Peyer's patch (tissue), 4 donors: ENCODE measurements around the gene ACD. TPM values are rescaled to one million over a fixed set of nuclear protein-coding genes. Genes with fewer than 3 reads are reported as not detected.
A peak's percentile ranks its signal among the peaks of the same experiment; 100 is the strongest.

ENCODE experiments used
- DNase-seq, 3 donors: peaks; one replicate each; pipeline ENCODE4 v3.0.0-alpha.2; 2017 to 2019
- H3K27ac ChIP-seq, 4 donors: fragments of 200-600 bp; sonication (generic); one replicate each; pipeline ENCODE4 v1.5.1; 2016 to 2019
- H3K27me3 ChIP-seq, 2 donors: fragments of 200-600 bp; sonication (generic); one replicate each; pipeline ENCODE4 v1.5.1; 2019
- H3K36me3 ChIP-seq, 3 donors: fragments of 200-600 bp; sonication (generic); one replicate each; pipeline ENCODE4 v1.5.1; 2016 to 2019
- H3K4me1 ChIP-seq, 4 donors: fragments of 200-600 bp; sonication (generic); one replicate each; pipeline ENCODE4 v1.5.1; 2016 to 2019
- H3K4me3 ChIP-seq, 4 donors: fragments of 200-600 bp; sonication (generic); 1 replicate in 3 of 4; 2 replicates in 1 of 4; pipeline ENCODE4 v1.5.1; 2016 to 2019; ENCODE audit warnings: mild to moderate bottlenecking in 1 of 4
- H3K9me3 ChIP-seq, 4 donors: fragments of 200-600 bp; sonication (generic); one replicate each; pipeline ENCODE4 v1.5.1; 2016 to 2019; ENCODE audit warnings: mild to moderate bottlenecking in 1 of 4
- CTCF ChIP-seq, 6 experiments: fragments of 450-650 bp in 4 of 6; fragments of 200-600 bp in 2 of 6; sonication (generic) in 1 of 6; IDR thresholded peaks; one replicate each; pipeline ENCODE4 v1.5.1; 2017 to 2019; ENCODE audit warnings: antibody characterized with exemption in 6 of 6, mild to moderate bottlenecking in 3 of 6, moderate library complexity in 1 of 6
- POLR2A ChIP-seq, 2 donors: fragments of 450-650 bp; IDR thresholded peaks; one replicate each; pipeline ENCODE4 v1.5.1; 2017; ENCODE audit warnings: antibody characterized with exemption in 2 of 2, mild to moderate bottlenecking in 2 of 2, moderate library complexity in 2 of 2
- total RNA-seq, 4 donors: library from RNA; depleted of rRNA; stranded (reverse); fragments of >200 nt; gene quantifications; one replicate each; pipeline ENCODE4 v1.1.0, GENCODE V29; 2016

The ACD gene
- total RNA-seq, 4 donors from 2014 or later, result 14.2 to 37.2 (median 18.6) TPM

- no peak for DNase-seq
- H3K36me3 ChIP-seq, result peaks cover 0 to 18% (median 0%) of the 10 kb centered on the region in 3 donors
- no peak overlapping the region for H3K27ac ChIP-seq
- H3K4me1 ChIP-seq, result peaks cover 0 to 12% (median 5%) of the 10 kb centered on the region in 4 donors
- no peak overlapping the region for H3K4me3 ChIP-seq
- H3K9me3 ChIP-seq, result no peaks in the 10 kb centered on the region
- TF ChIP-seq POLR2A (IDR thresholded peaks at IDR 0.05) (no peak), CTCF (IDR thresholded peaks at IDR 0.05) (no peak)
- peaks cover 0 to 7% of the 10 kb centered on the region in 2 donors for H3K27me3 ChIP-seq
These were observed 18.0 kb downstream of the ACD start for GRCh38 chr16:67641779-67642708.

- H3K36me3 ChIP-seq, result peaks cover 0 to 60% (median 0%) of the 10 kb centered on the region in 3 donors
- no peak for TF ChIP-seq CTCF (IDR thresholded peaks at IDR 0.05)
- no peak overlapping the region for H3K27ac ChIP-seq
- peaks cover 0 to 5% (median 0%) of the 10 kb centered on the region in 4 donors for H3K4me1 ChIP-seq
- H3K27me3 ChIP-seq, result no peaks in the 10 kb centered on the region
- H3K4me3 ChIP-seq, result no peak overlapping the region
- no peaks in the 10 kb centered on the region for H3K9me3 ChIP-seq
- peak in 1 of 3 donors; percentile 38 for DNase-seq
These were observed 22.4 kb downstream of the ACD start for GRCh38 chr16:67637625-67638024.

- H3K27ac ChIP-seq, result no peak overlapping the region
- no peak for TF ChIP-seq POLR2A (IDR thresholded peaks at IDR 0.05)
- no peak for TF ChIP-seq CTCF (IDR thresholded peaks at IDR 0.05)
- H3K4me1 ChIP-seq, result peaks cover 0 to 2% (median 0%) of the 10 kb centered on the region in 4 donors
- H3K4me3 ChIP-seq, result no peak overlapping the region
- no peaks in the 10 kb centered on the region for H3K9me3 ChIP-seq
- no peaks in the 10 kb centered on the region for H3K27me3 ChIP-seq
- H3K36me3 ChIP-seq, result peaks cover 0 to 69% (median 0%) of the 10 kb centered on the region in 3 donors
- DNase-seq, result peak in 1 of 3 donors; percentile 11
These were observed 23.3 kb downstream of the ACD start for GRCh38 chr16:67636713-67637112.

- DNase-seq, result no peak
- Histone ChIP-seq H3K4me1 (no peaks in the 10 kb centered on the region), H3K36me3 (peaks cover 0 to 94% (median 0%) of the 10 kb centered on the region in 3 donors), H3K4me3 (no peak overlapping the region), H3K27me3 (no peaks in the 10 kb centered on the region), H3K27ac (no peak overlapping the region), H3K9me3 (no peaks in the 10 kb centered on the region)
- TF ChIP-seq CTCF (IDR thresholded peaks at IDR 0.05) (no peak), POLR2A (IDR thresholded peaks at IDR 0.05) (no peak)
These were observed 27.5 kb downstream of the ACD start for GRCh38 chr16:67632415-67633172.

- Histone ChIP-seq H3K4me1 (no peaks in the 10 kb centered on the region), H3K9me3 (no peaks in the 10 kb centered on the region), H3K4me3 (no peak overlapping the region), H3K27ac (no peak overlapping the region), H3K36me3 (peaks cover 0 to 92% (median 0%) of the 10 kb centered on the region in 3 donors), H3K27me3 (no peaks in the 10 kb centered on the region)
- no peak for DNase-seq
- no peak for TF ChIP-seq POLR2A (IDR thresholded peaks at IDR 0.05)
- no peak for TF ChIP-seq CTCF (IDR thresholded peaks at IDR 0.05)
These were observed 31.8 kb downstream of the ACD start for GRCh38 chr16:67628216-67628615.
